Upper lobe of left lung (tissue), 4 donors: Measurements from ENCODE around the gene CDR2L.

Experiments
- CTCF ChIP-seq, 6 experiments: fragments of 450-650 bp in 4 of 6; fragments of 200-600 bp in 2 of 6; sonication (generic) in 2 of 6; IDR thresholded peaks; one replicate each; pipeline ENCODE4 v1.5.1; 2016 to 2019; ENCODE audit warnings: antibody characterized with exemption in 6 of 6
- EP300 ChIP-seq, 4 donors: sonication (generic); formaldehyde crosslinking; IDR thresholded peaks; one replicate each; pipeline ENCODE4 v1.5.1; 2017; ENCODE audit warnings: antibody characterized with exemption in 4 of 4, control low read depth in 2 of 4
- POLR2A ChIP-seq, 4 donors: fragments of 450-650 bp; IDR thresholded peaks; one replicate each; pipeline ENCODE4 v1.5.1; 2016 to 2017; ENCODE audit warnings: antibody characterized with exemption in 4 of 4, mild to moderate bottlenecking in 2 of 4

GRCh38 chr17:74978240-74978639 lies 9.2 kb upstream of the CDR2L start:
- TF ChIP-seq CTCF (IDR thresholded peaks at IDR 0.05) (no peak), POLR2A (IDR thresholded peaks at IDR 0.05) (no peak), EP300 (IDR thresholded peaks at IDR 0.05) (no peak)
